ENCODE measurements around the gene SLAMF1. TPM values are rescaled to one million over a fixed set of nuclear protein-coding genes. Genes with fewer than 3 reads are reported as not detected.

SLAMF1 gene
- total and polyA plus RNA-seq, 2 of the 13 experiments (the other 11 are each of a cell fraction or from before 2014, with no cell fraction given), result not detected

DNA sequence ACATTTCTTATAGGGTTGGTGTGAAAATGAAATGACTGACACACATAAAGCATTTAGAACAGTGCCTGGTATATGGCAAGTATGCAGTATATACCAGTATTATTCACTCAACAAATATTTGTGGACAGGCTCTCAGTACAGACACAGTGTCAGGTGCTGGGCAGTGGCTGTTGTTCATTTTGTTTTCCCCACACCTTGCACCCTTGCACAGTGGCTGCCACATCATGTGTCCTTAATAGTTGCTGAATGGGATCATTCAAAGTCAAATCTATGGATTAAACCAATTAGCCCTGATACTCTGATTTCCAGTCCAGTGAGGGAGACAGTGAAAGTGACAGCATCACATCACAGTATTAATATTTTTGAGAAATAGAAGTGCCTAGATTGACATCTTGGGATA is 2.4 kb downstream of the SLAMF1 start:
- H3K4me1 ChIP-seq (ENCODE audit: insufficient read depth, low read length), result peaks cover 6% of the 10 kb centered on the region
- peaks cover 0 to 3% of the 10 kb centered on the region in 2 experiments; a peak in 2 of 5 replicates for H3K27me3 ChIP-seq (ENCODE audit: control insufficient read depth in 1 of 2, insufficient read depth in 2 of 2, low read length in 2 of 2)
- ATAC-seq, result no peak
- in situ Hi-C loops (cut with HindIII; ENCODE audit: extremely low pct_ligation_motif_present, low pct_unique_long_range_greater_than_20kb), result no loop called here
- DNase-seq (ENCODE audit: low spot score), result no peak
- H3K79me2 ChIP-seq (ENCODE audit: insufficient read depth, low read length), result no peaks in the 10 kb centered on the region
- H3K4me2 ChIP-seq (ENCODE audit: low read depth, low read length), result no peak overlapping the region
- TF ChIP-seq TBX3 (IDR thresholded peaks at IDR 0.05; ENCODE audit: borderline replicate concordance) (no peak), SALL1 (CRISPR knock-in tag; IDR thresholded peaks at IDR 0.05) (no peak), ZNF441 (CRISPR knock-in tag; IDR thresholded peaks at IDR 0.05; ENCODE audit: borderline replicate concordance) (no peak), KDM4B (CRISPR knock-in tag; IDR thresholded peaks at IDR 0.05) (no peak), ZNF598 (CRISPR knock-in tag; IDR thresholded peaks at IDR 0.05; ENCODE audit: borderline replicate concordance) (no peak), EHMT2 (IDR thresholded peaks at IDR 0.05; ENCODE audit: borderline replicate concordance, low read depth, low read length) (no peak), NFE2 (CRISPR knock-in tag; IDR thresholded peaks at IDR 0.05) (no peak), ZNF431 (CRISPR knock-in tag; IDR thresholded peaks at IDR 0.05; ENCODE audit: borderline replicate concordance, low read depth) (no peak)
- TF ChIP-seq, protein P1, sequence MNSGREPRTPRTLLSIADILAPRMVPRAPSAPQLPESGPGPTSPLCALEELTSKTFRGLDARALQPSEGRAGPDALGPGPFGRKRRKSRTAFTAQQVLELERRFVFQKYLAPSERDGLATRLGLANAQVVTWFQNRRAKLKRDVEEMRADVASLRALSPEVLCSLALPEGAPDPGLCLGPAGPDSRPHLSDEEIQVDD (CRISPR knock-in tag; IDR thresholded peaks at IDR 0.05; ENCODE audit: borderline replicate concordance), result no peak
- TF ChIP-seq, protein P2, sequence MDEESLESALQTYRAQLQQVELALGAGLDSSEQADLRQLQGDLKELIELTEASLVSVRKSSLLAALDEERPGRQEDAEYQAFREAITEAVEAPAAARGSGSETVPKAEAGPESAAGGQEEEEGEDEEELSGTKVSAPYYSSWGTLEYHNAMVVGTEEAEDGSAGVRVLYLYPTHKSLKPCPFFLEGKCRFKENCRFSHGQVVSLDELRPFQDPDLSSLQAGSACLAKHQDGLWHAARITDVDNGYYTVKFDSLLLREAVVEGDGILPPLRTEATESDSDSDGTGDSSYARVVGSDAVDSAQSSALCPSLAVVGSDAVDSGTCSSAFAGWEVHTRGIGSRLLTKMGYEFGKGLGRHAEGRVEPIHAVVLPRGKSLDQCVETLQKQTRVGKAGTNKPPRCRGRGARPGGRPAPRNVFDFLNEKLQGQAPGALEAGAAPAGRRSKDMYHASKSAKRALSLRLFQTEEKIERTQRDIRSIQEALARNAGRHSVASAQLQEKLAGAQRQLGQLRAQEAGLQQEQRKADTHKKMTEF (CRISPR knock-in tag; IDR thresholded peaks at IDR 0.05), result no peak
- TF ChIP-seq, protein P3, sequence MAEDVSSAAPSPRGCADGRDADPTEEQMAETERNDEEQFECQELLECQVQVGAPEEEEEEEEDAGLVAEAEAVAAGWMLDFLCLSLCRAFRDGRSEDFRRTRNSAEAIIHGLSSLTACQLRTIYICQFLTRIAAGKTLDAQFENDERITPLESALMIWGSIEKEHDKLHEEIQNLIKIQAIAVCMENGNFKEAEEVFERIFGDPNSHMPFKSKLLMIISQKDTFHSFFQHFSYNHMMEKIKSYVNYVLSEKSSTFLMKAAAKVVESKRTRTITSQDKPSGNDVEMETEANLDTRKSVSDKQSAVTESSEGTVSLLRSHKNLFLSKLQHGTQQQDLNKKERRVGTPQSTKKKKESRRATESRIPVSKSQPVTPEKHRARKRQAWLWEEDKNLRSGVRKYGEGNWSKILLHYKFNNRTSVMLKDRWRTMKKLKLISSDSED (CRISPR knock-in tag; IDR thresholded peaks at IDR 0.05), result no peak
- no peaks in the 10 kb centered on the region for H3K9me3 ChIP-seq (ENCODE audit: low read length)
- POLR2A ChIA-PET, result no interaction called here
- H4K20me1 ChIP-seq (ENCODE audit: insufficient read depth, low read length), result no peaks in the 10 kb centered on the region
- no peaks in the 10 kb centered on the region for H3K36me3 ChIP-seq (replicated peaks in 1 of 2; ENCODE audit: control insufficient read depth in 1 of 2, insufficient read depth in 2 of 2, low read length in 2 of 2)
- CTCF ChIA-PET (ENCODE audit: low intra/inter-chr PET ratio, low total read pairs), result no interaction called here
- FAIRE-seq, result no peak
- no TSS peak for BruUV-seq (replicated peaks)
- H3K4me3 ChIP-seq (replicated peaks in 1 of 3; ENCODE audit: insufficient read depth in 1 of 3, low read depth in 2 of 3, low read length in 3 of 3), result no peak overlapping the region
- no peak overlapping the region for H3K27ac ChIP-seq (ENCODE audit: extremely low read length, insufficient read depth, low read length)
- H2AFZ ChIP-seq (ENCODE audit: low read length), result no peak overlapping the region
- no peak overlapping the region for H3K9ac ChIP-seq (ENCODE audit: insufficient read depth, low read depth, low read length)
- intact Hi-C loops (cut with micrococcal nuclease; ENCODE audit: unreplicated experiment), result no loop called here
